ENCODE results near the gene CCDC150.

- TF ChIP-seq POLR2AphosphoS5 (IDR thresholded peaks at IDR 0.05; ENCODE audit: low read depth, low read length) (no peak), POLR2A (IDR thresholded peaks at IDR 0.05; ENCODE audit: low read depth, low read length) (no peak)
These were observed 102.7 kb downstream of the CCDC150 start for GRCh38 chr2:196742216-196742615.

All from GM12892 (cell line).